HepG2 (cell line): Measurements from ENCODE around the gene MRPL58. TPM values are rescaled to one million over a fixed set of nuclear protein-coding genes. Genes with fewer than 3 reads are reported as not detected.
A peak's percentile ranks its signal among the peaks of the same experiment; 100 is the strongest.

Experiments used
- BCL6 ChIP-seq: IDR thresholded peaks from 2 replicates; pipeline ENCODE4 v1.6.1; 2016; ENCODE audit warnings: missing genetic modification reagents, missing compliant biosample characterization
- DMTF1 ChIP-seq: sonication (generic); formaldehyde crosslinking; IDR thresholded peaks from 2 replicates; pipeline ENCODE4 v1.4.0; 2020; ENCODE audit warnings: mild to moderate bottlenecking, missing genetic modification reagents
- DRAP1 ChIP-seq: IDR thresholded peaks from 2 replicates; pipeline ENCODE4 v1.6.1; 2016; ENCODE audit warnings: missing genetic modification reagents, missing compliant biosample characterization
- ELF1 ChIP-seq: sonication (generic); formaldehyde crosslinking; IDR thresholded peaks from 2 replicates; pipeline ENCODE4 v1.4.0; 2020; ENCODE audit warnings: missing genetic modification reagents
- EP300 ChIP-seq, 3 experiments: sonication (generic) in 1 of 3; formaldehyde crosslinking in 1 of 3; IDR thresholded peaks; 2 replicates each; pipeline versions ENCODE4 v1.5.1 to v1.6.1; 2011 to 2020; ENCODE audit warnings: low read depth in 2 of 3, low read length in 2 of 3, borderline replicate concordance in 1 of 3, improper control_type of control experiment in 1 of 3, mild to moderate bottlenecking in 1 of 3, missing genetic modification reagents in 1 of 3, moderate library complexity in 1 of 3
- IKZF5 ChIP-seq: IDR thresholded peaks from 2 replicates; pipeline ENCODE4 v1.6.1; 2018; ENCODE audit warnings: missing genetic modification reagents, mild to moderate bottlenecking, missing compliant biosample characterization
- MLLT10 ChIP-seq: sonication (generic); formaldehyde crosslinking; IDR thresholded peaks from 2 replicates; pipeline ENCODE4 v1.4.0; 2020; ENCODE audit warnings: missing genetic modification reagents
- PBX2 ChIP-seq: IDR thresholded peaks from 2 replicates; pipeline ENCODE4 v1.6.1; 2016; ENCODE audit warnings: control low read depth
- RBFOX2 ChIP-seq: fragments of 200-400 bp; formaldehyde crosslinking; IDR thresholded peaks from 2 replicates; pipeline ENCODE4 v1.6.1; 2017; ENCODE audit warnings: low read depth, mild to moderate bottlenecking, low read length
- RFX1 ChIP-seq: fragments of 450-650 bp; IDR thresholded peaks from 2 replicates; pipeline ENCODE4 v1.6.1; 2017
- SRSF4 ChIP-seq: fragments of 200-400 bp; formaldehyde crosslinking; IDR thresholded peaks from one replicate; pipeline ENCODE4 v1.6.1; 2018; ENCODE audit warnings: mild to moderate bottlenecking, low read depth, low read length, moderate library complexity; ENCODE audit not compliant: poor library complexity, severe bottlenecking
- USF2 ChIP-seq, 2 experiments: sonication (generic) in 1 of 2; formaldehyde crosslinking in 1 of 2; IDR thresholded peaks; 2 replicates each; pipeline versions ENCODE4 v1.5.1 to v1.6.1; 2011 to 2020; ENCODE audit warnings: borderline replicate concordance in 1 of 2, low read depth in 1 of 2, low read length in 1 of 2, mild to moderate bottlenecking in 1 of 2, missing genetic modification reagents in 1 of 2, moderate library complexity in 1 of 2
- ZNF142 ChIP-seq: sonication (generic); formaldehyde crosslinking; IDR thresholded peaks from 2 replicates; pipeline ENCODE4 v1.4.0; 2020; ENCODE audit warnings: missing genetic modification reagents
- ZNF20 ChIP-seq: sonication (generic); formaldehyde crosslinking; IDR thresholded peaks from 2 replicates; pipeline ENCODE4 v1.4.0; 2020; ENCODE audit warnings: mild to moderate bottlenecking, moderate library complexity, missing genetic modification reagents
- polyA plus RNA-seq, 8 experiments: library from polyadenylated mRNA; depleted of rRNA in 3 of 8; stranded (reverse) in 7 of 8; unstranded in 1 of 8; fragments of >200 nt; fragmentation: Illumina TruSeq in 4 of 8; extraction: Trizol in 4 of 8; gene quantifications; 2 replicates each; pipeline versions ENCODE4 v1.2.1 to v1.2.3, GENCODE V29; 2011 to 2016; ENCODE audit warnings: low read depth in 4 of 8, missing spikeins in 1 of 8, mixed read lengths in 1 of 8; ENCODE audit not compliant: insufficient read depth in 1 of 8
- total RNA-seq, 5 experiments: library from RNA; depleted of rRNA; stranded (reverse); fragments of >200 nt; fragmentation: Illumina TruSeq; extraction: Trizol; gene quantifications; 2 replicates each; pipeline ENCODE4 v1.2.3, GENCODE V29; 2016; ENCODE audit warnings: low read depth in 1 of 5

The MRPL58 gene
- total and polyA plus RNA-seq, 2 of the 13 experiments (the other 11 are each of a cell fraction or from before 2014, with no cell fraction given) = 44.9 to 68.9 TPM

- TF ChIP-seq ZNF142 (CRISPR knock-in tag) (no peak), MLLT10 (CRISPR knock-in tag) (no peak), SRSF4 (no peak), USF2 (IDR thresholded peaks at IDR 0.05; ENCODE audit: low read depth, low read length) (peak; percentile 44; the same call in 1 of the 2 replicates), USF2 (CRISPR knock-in tag; IDR thresholded peaks at IDR 0.05; ENCODE audit: borderline replicate concordance) (0 out of 2 replicates have a peak, but pooled peaks have one; percentile 23), IKZF5 (no peak), ELF1 (CRISPR knock-in tag) (no peak), ZNF20 (CRISPR knock-in tag) (no peak), RBFOX2 (no peak), DMTF1 (CRISPR knock-in tag) (0 out of 2 replicates have a peak, but pooled peaks have one; percentile 16), BCL6 (no peak), PBX2 (CRISPR knock-in tag) (no peak), DRAP1 (0 out of 2 replicates have a peak, but pooled peaks have one; percentile 40), EP300 (IDR thresholded peaks at IDR 0.05; ENCODE audit: low read depth in 2 of 2, low read length in 2 of 2) (no peak), EP300 (CRISPR knock-in tag; IDR thresholded peaks at IDR 0.05; ENCODE audit: borderline replicate concordance) (no peak), RFX1 (0 out of 2 replicates have a peak, but pooled peaks have one; percentile 0)
Measured at GRCh38 chr17:75011401-75012095, 922 bp upstream of the MRPL58 start (continued).
